GM21825 (cell line): ENCODE data around the gene C2orf42.
"Not testable (repeated sequence)": the region's sequence is repeated elsewhere in the genome, so short reads cannot be mapped to it uniquely, and the experiment has no call there.

ENCODE experiments used
- ATAC-seq: cut with Tn5 transposase; IDR thresholded peaks from one replicate; pipeline ENCODE4 v1.9.1; 2021; ENCODE audit warnings: mild to moderate bottlenecking, moderate library complexity; ENCODE audit not compliant: unreplicated experiment

The C2orf42 gene

GRCh38 chr2:70104231-70105111 is 86.3 kb downstream of the C2orf42 start:
- ATAC-seq = no peak

GRCh38 chr2:70103531-70104061 is 87.2 kb downstream of the C2orf42 start:
- ATAC-seq = no peak

GRCh38 chr2:70102323-70102905 is 88.4 kb downstream of the C2orf42 start:
- ATAC-seq = not testable (repeated sequence)

GRCh38 chr2:70101686-70102085 is 89.1 kb downstream of the C2orf42 start:
- not testable (repeated sequence) for ATAC-seq

- no peak for ATAC-seq
Observed at GRCh38 chr2:70101174-70101573, 89.6 kb downstream of the C2orf42 start.
